K562 (cell line): ENCODE results near the gene BCL2L13. TPM values are rescaled to one million over a fixed set of nuclear protein-coding genes. Genes with fewer than 3 reads are reported as not detected.

Experiments used
- CEBPG ChIP-seq, 3 experiments: fragments of 200-800 bp in 1 of 3; sonication (Bioruptor generic) in 1 of 3; sonication (generic) in 1 of 3; formaldehyde crosslinking in 1 of 3; IDR thresholded peaks in 2 of 3; conservative IDR thresholded peaks in 1 of 3; 2 replicates each; pipeline versions ENCODE4 v1.6.1 to v1.8.0; 2016 to 2022; ENCODE audit warnings: missing compliant biosample characterization in 2 of 3, missing genetic modification characterization in 2 of 3, mild to moderate bottlenecking in 1 of 3, missing genetic modification reagents in 1 of 3
- DMBX1 ChIP-seq: fragments of 250-450 bp; sonication (Bioruptor Pico); IDR thresholded peaks from 2 replicates; pipeline ENCODE4 v1.8.0; 2022; ENCODE audit warnings: inconsistent platforms, mild to moderate bottlenecking, moderate library complexity, borderline replicate concordance
- EGR1 ChIP-seq: fragments of 450-650 bp; conservative IDR thresholded peaks from 2 replicates; pipeline ENCODE4 v1.6.1; 2017; ENCODE audit warnings: mild to moderate bottlenecking
- EP300 ChIP-seq: IDR thresholded peaks from 2 replicates; pipeline ENCODE4 v1.6.1; 2012; ENCODE audit warnings: low read length, improper control_type of control experiment
- FOXA3 ChIP-seq, 2 experiments: fragments of 450-650 bp in 1 of 2; sonication (generic) in 1 of 2; formaldehyde crosslinking; IDR thresholded peaks in 1 of 2; conservative IDR thresholded peaks in 1 of 2; 2 replicates each; pipeline versions ENCODE4 v1.4.0 to v1.8.0; 2020 to 2022; ENCODE audit warnings: mild to moderate bottlenecking in 2 of 2, missing genetic modification reagents in 1 of 2
- GATAD2B ChIP-seq: fragments of 450-650 bp; IDR thresholded peaks from 2 replicates; pipeline ENCODE4 v1.6.1; 2017; ENCODE audit warnings: mild to moderate bottlenecking, borderline replicate concordance
- HNRNPLL ChIP-seq: fragments of 200-400 bp; formaldehyde crosslinking; IDR thresholded peaks from 2 replicates; pipeline ENCODE4 v1.6.1; 2017; ENCODE audit warnings: low read length, low read depth, mild to moderate bottlenecking; ENCODE audit not compliant: poor library complexity, severe bottlenecking
- MIER1 ChIP-seq: fragments of 450-650 bp; IDR thresholded peaks from 2 replicates; pipeline ENCODE4 v1.6.1; 2016; ENCODE audit warnings: antibody characterized with exemption, mild to moderate bottlenecking, low read depth
- MLLT1 ChIP-seq, 2 experiments: fragments of 450-650 bp; IDR thresholded peaks; 2 replicates each; pipeline ENCODE4 v1.6.1; 2016
- RBBP5 ChIP-seq: fragments of 200-600 bp; sonication (generic); IDR thresholded peaks from 2 replicates; pipeline ENCODE4 v1.6.1; 2012; ENCODE audit warnings: borderline replicate concordance, mild to moderate bottlenecking, low read length, control low read depth, inconsistent platforms; ENCODE audit not compliant: insufficient read depth, poor library complexity, severe bottlenecking
- STAT6 ChIP-seq: sonication (generic); formaldehyde crosslinking; IDR thresholded peaks from 2 replicates; pipeline ENCODE4 v1.8.1; 2023; ENCODE audit warnings: mild to moderate bottlenecking, missing genetic modification reagents
- SUPT5H ChIP-seq: fragments of 450-650 bp; IDR thresholded peaks from 2 replicates; pipeline ENCODE4 v1.6.1; 2016
- TCF15 ChIP-seq: fragments of 250-450 bp; sonication (Bioruptor Pico); IDR thresholded peaks from 2 replicates; pipeline ENCODE4 v1.8.0; 2022; ENCODE audit warnings: moderate library complexity, mild to moderate bottlenecking, inconsistent platforms
- ZBTB17 ChIP-seq: fragments of 450-650 bp; formaldehyde crosslinking; IDR thresholded peaks from 2 replicates; pipeline ENCODE4 v1.4.0; 2020; ENCODE audit warnings: mild to moderate bottlenecking
- ZBTB34 ChIP-seq: fragments of 250-450 bp; sonication (Bioruptor Pico); IDR thresholded peaks from 2 replicates; pipeline ENCODE4 v1.8.0; 2021; ENCODE audit warnings: mild to moderate bottlenecking, moderate library complexity
- ZNF23 ChIP-seq: fragments of 250-450 bp; sonication (Bioruptor Pico); IDR thresholded peaks from 2 replicates; pipeline ENCODE4 v1.4.0; 2020; ENCODE audit warnings: mild to moderate bottlenecking
- ZNF354B ChIP-seq: fragments of 250-450 bp; sonication (Bioruptor Pico); IDR thresholded peaks from 2 replicates; pipeline ENCODE4 v1.4.0; 2020
- ZNF764 ChIP-seq: fragments of 250-450 bp; sonication (Bioruptor Pico); IDR thresholded peaks from 2 replicates; pipeline ENCODE4 v1.4.0; 2020; ENCODE audit warnings: low read depth, mild to moderate bottlenecking, moderate library complexity
- ZSCAN32 ChIP-seq: fragments of 450-650 bp; formaldehyde crosslinking; IDR thresholded peaks from 2 replicates; pipeline ENCODE4 v1.4.0; 2020; ENCODE audit warnings: mild to moderate bottlenecking, moderate library complexity
- polyA plus RNA-seq, 8 experiments: library from polyadenylated mRNA; depleted of rRNA in 4 of 8; stranded (reverse) in 5 of 8; unstranded in 3 of 8; fragments of >200 nt; fragmentation: Nextera tagmentation in 2 of 8; fragmentation: Illumina TruSeq in 1 of 8; extraction: Ambion mirVana in 2 of 8; extraction: Trizol in 1 of 8; gene quantifications; 2 replicates each; pipeline versions ENCODE4 v1.2.1 to v1.2.3, GENCODE V29; 2011 to 2014; ENCODE audit warnings: inconsistent platforms in 1 of 8, missing spikeins in 1 of 8
- total RNA-seq, 7 experiments: library from RNA; depleted of rRNA in 6 of 7; stranded (reverse); fragments of >200 nt in 6 of 7; fragmentation: Illumina TruSeq in 2 of 7; extraction: Trizol in 2 of 7; gene quantifications; 2 replicates each; pipeline versions ENCODE4 v1.2.1 to v1.2.3, GENCODE V29; 2011 to 2021; ENCODE audit warnings: low replicate concordance in 1 of 7

BCL2L13 gene
- total and polyA plus RNA-seq, 9 of the 15 experiments (the other 6 are each of a cell fraction or from before 2014, with no cell fraction given), result 41.5 to 63.4 (median 56.5) TPM

GRCh38 chr22:17629173-17629489 is 9.4 kb upstream of the BCL2L13 start (continued):
- TF ChIP-seq STAT6 (CRISPR knock-in tag) (no peak), SUPT5H (no peak), ZNF354B (CRISPR knock-in tag) (no peak), MIER1 (no peak), ZNF764 (CRISPR knock-in tag) (peak; percentile 36; the same call in 1 of the 2 replicates), FOXA3 (CRISPR knock-in tag; conservative IDR thresholded peaks at IDR 0.05 in 1 of 2, IDR thresholded peaks at IDR 0.05 in 1 of 2) (no peak), HNRNPLL (no peak), ZSCAN32 (CRISPR knock-in tag) (no peak), DMBX1 (CRISPR knock-in tag) (no peak), TCF15 (CRISPR knock-in tag) (0 out of 2 replicates have a peak, but pooled peaks have one; percentile 65), ZBTB34 (no peak), RBBP5 (no peak), GATAD2B (0 out of 2 replicates have a peak, but pooled peaks have one; percentile 31), EGR1 (no peak), CEBPG (CRISPR knock-in tag; IDR thresholded peaks at IDR 0.05) (no peak), CEBPG (tag; conservative IDR thresholded peaks at IDR 0.05 in 1 of 2, IDR thresholded peaks at IDR 0.05 in 1 of 2) (no peak), MLLT1 (IDR thresholded peaks at IDR 0.05) (0 out of 4 replicates have a peak, but pooled peaks of 1 of the 2 experiments have one; percentile 4), ZNF23 (CRISPR knock-in tag) (0 out of 2 replicates have a peak, but pooled peaks have one; percentile 28), EP300 (no peak; the same call in 1 of the 2 replicates), ZBTB17 (CRISPR knock-in tag) (no peak)
